PC-3 (cell line): ENCODE data around the gene RNF144B.

Source experiments
- EZH2phosphoT487 ChIP-seq: fragments of 300-600 bp; sonication (generic); IDR thresholded peaks from 2 replicates; pipeline ENCODE4 v1.6.1; 2018; ENCODE audit warnings: mild to moderate bottlenecking, antibody characterized with exemption, low read length, borderline replicate concordance
- TF ChIP-seq, protein P1 (sequence below): fragments of 300-600 bp; sonication (generic); conservative IDR thresholded peaks from 2 replicates; pipeline ENCODE4 v1.5.1; 2017; ENCODE audit warnings: antibody characterized with exemption, low read depth, mild to moderate bottlenecking, low read length

DNA sequence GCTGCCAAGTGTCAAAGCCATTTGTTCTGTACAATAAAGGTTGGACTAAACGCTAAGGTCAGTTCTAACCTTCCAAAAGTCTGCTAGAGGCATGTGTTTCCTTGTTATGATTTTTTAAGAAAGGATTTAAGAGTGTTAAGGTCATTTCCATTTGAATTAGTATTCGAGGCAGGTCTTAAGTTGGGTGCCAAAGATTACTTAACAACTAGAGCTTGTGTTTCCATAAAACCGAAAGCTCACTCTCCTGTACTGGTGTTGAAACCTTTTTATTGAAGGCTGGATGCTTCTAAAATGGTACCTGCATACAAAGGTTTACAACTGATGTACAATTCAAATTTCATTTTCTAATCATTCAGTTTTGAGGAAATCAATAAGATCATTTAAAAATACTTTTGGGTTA lies 82.4 kb downstream of the RNF144B start:
- TF ChIP-seq, protein P1, sequence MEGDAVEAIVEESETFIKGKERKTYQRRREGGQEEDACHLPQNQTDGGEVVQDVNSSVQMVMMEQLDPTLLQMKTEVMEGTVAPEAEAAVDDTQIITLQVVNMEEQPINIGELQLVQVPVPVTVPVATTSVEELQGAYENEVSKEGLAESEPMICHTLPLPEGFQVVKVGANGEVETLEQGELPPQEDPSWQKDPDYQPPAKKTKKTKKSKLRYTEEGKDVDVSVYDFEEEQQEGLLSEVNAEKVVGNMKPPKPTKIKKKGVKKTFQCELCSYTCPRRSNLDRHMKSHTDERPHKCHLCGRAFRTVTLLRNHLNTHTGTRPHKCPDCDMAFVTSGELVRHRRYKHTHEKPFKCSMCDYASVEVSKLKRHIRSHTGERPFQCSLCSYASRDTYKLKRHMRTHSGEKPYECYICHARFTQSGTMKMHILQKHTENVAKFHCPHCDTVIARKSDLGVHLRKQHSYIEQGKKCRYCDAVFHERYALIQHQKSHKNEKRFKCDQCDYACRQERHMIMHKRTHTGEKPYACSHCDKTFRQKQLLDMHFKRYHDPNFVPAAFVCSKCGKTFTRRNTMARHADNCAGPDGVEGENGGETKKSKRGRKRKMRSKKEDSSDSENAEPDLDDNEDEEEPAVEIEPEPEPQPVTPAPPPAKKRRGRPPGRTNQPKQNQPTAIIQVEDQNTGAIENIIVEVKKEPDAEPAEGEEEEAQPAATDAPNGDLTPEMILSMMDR = no peak
- TF ChIP-seq EZH2phosphoT487 = no peak
